ENCODE data around the gene ZBTB8OS.

- TF ChIP-seq CTCF (IDR thresholded peaks at IDR 0.05; ENCODE audit: low read length) (no peak), EZH2 (optimal IDR thresholded peaks at IDR 0.05; ENCODE audit: low read depth, low read length) (no peak)
These were observed 15.6 kb upstream of the ZBTB8OS start for GRCh38 chr1:32665915-32666314.
